MM.1S (cell line): ENCODE data around the gene KIRREL3.

ENCODE experiments used
- DNase-seq: peaks from one replicate; pipeline ENCODE4 v3.0.0-alpha.2; 2015
- H2AFZ ChIP-seq: fragments of 300-600 bp; sonication (generic); 2 replicates; pipeline ENCODE4 v1.6.0; 2016; ENCODE audit warnings: antibody characterized with exemption, low read length
- H3F3A ChIP-seq: fragments of 300-600 bp; sonication (generic); 2 replicates; pipeline ENCODE4 v1.6.1; 2016; ENCODE audit warnings: mild to moderate bottlenecking, antibody characterized with exemption, low read length, moderate library complexity, mixed read lengths; ENCODE audit not compliant: insufficient read depth
- H3K27ac ChIP-seq: fragments of 300-600 bp; sonication (generic); 2 replicates; pipeline ENCODE4 v1.5.1; 2016; ENCODE audit warnings: mild to moderate bottlenecking, low read length
- H3K27me3 ChIP-seq: fragments of 300-600 bp; sonication (generic); replicated peaks from 2 replicates; pipeline ENCODE4 v1.6.0; 2016; ENCODE audit warnings: low read length; ENCODE audit not compliant: insufficient read depth
- H3K36me3 ChIP-seq: fragments of 300-600 bp; sonication (generic); replicated peaks from 2 replicates; pipeline ENCODE4 v1.6.1; 2016; ENCODE audit warnings: mild to moderate bottlenecking, low read length, mixed read lengths; ENCODE audit not compliant: insufficient read depth
- H3K4me1 ChIP-seq: fragments of 300-600 bp; sonication (generic); 2 replicates; pipeline ENCODE4 v1.6.1; 2016; ENCODE audit warnings: low read length, mixed read lengths
- H3K4me2 ChIP-seq: fragments of 300-600 bp; sonication (generic); 2 replicates; pipeline ENCODE4 v1.6.0; 2016; ENCODE audit warnings: low read depth, low read length
- H3K4me3 ChIP-seq: fragments of 300-600 bp; sonication (generic); 2 replicates; pipeline ENCODE4 v1.5.1; 2016; ENCODE audit warnings: low read length, mixed read lengths
- H3K79me2 ChIP-seq: fragments of 300-600 bp; sonication (generic); 2 replicates; pipeline ENCODE4 v1.6.1; 2016; ENCODE audit warnings: mixed run types, low read length, mixed read lengths
- H3K9ac ChIP-seq: fragments of 300-600 bp; sonication (generic); 2 replicates; pipeline ENCODE4 v1.6.1; 2016; ENCODE audit warnings: low read length, mixed read lengths
- H3K9me2 ChIP-seq: fragments of 300-600 bp; sonication (generic); replicated peaks from 2 replicates; pipeline ENCODE4 v1.6.1; 2016; ENCODE audit warnings: mild to moderate bottlenecking, low read length, mixed read lengths; ENCODE audit not compliant: insufficient read depth
- H3K9me3 ChIP-seq: fragments of 300-600 bp; sonication (generic); replicated peaks from 2 replicates; pipeline ENCODE4 v1.6.1; 2016; ENCODE audit warnings: mild to moderate bottlenecking, low read length, mixed read lengths; ENCODE audit not compliant: insufficient read depth
- H4K20me1 ChIP-seq: fragments of 300-600 bp; sonication (generic); 2 replicates; pipeline ENCODE4 v1.6.1; 2016; ENCODE audit warnings: mild to moderate bottlenecking, low read length, moderate library complexity, mixed read lengths; ENCODE audit not compliant: insufficient read depth
- EZH2 ChIP-seq: fragments of 300-600 bp; sonication (generic); optimal IDR thresholded peaks from 2 replicates; pipeline ENCODE3; 2017; ENCODE audit warnings: low read depth, mild to moderate bottlenecking, antibody characterized with exemption, low read length, mixed read lengths
- EZH2phosphoT487 ChIP-seq: fragments of 300-600 bp; sonication (generic); IDR thresholded peaks from 2 replicates; pipeline ENCODE4 v1.6.1; 2018; ENCODE audit warnings: antibody characterized with exemption, low read length
- TF ChIP-seq, protein P1 (sequence below): fragments of 300-600 bp; sonication (generic); IDR thresholded peaks from 2 replicates; pipeline ENCODE4 v1.5.1; 2016; ENCODE audit warnings: antibody characterized with exemption, low read length, mixed read lengths

KIRREL3 gene

DNA sequence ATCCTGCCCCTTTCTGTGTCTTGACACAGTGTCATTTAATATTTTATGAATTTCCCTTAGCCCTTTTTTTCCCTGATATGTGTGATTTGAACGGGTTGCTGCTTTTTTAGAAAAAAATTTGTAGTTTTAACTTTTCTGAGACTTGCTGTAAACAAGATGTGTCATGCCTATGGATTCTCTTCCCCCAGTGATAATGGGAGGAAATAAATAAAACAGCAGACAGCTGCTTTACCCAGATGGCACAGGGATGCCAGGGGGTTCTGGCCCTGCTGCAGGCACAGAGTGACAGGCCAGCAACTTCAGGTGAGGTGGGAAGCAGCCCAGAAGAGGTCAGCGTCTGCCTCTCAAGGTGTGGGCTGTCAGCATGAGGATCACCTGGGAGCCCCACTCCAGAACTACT lies 266.9 kb downstream of the KIRREL3 start:
- Histone ChIP-seq H3K27me3 (peaks cover 18% of the 10 kb centered on the region), H3K4me3 (no peak overlapping the region; the same call in 1 of the 2 replicates), H3F3A (peaks cover 15% of the 10 kb centered on the region), H3K36me3 (no peaks in the 10 kb centered on the region), H3K4me2 (peak overlapping the region; percentile 79), H4K20me1 (no peaks in the 10 kb centered on the region), H3K9me3 (no peaks in the 10 kb centered on the region), H3K27ac (peak overlapping the region; percentile 48; the same call in 1 of the 2 replicates), H3K9ac (no peak overlapping the region), H3K9me2 (no peaks in the 10 kb centered on the region), H3K79me2 (no peaks in the 10 kb centered on the region), H3K4me1 (peaks cover 22% of the 10 kb centered on the region), H2AFZ (no peak overlapping the region)
- no peak for TF ChIP-seq EZH2
- no peak for TF ChIP-seq EZH2phosphoT487
- no peak for DNase-seq

- peak overlapping the region; percentile 48; the same call in 1 of the 2 replicates for H3K27ac ChIP-seq
- no peak overlapping the region for H3K9ac ChIP-seq
- no peaks in the 10 kb centered on the region for H3K9me2 ChIP-seq
- H4K20me1 ChIP-seq = no peaks in the 10 kb centered on the region
- no peaks in the 10 kb centered on the region for H3K36me3 ChIP-seq
- H3K27me3 ChIP-seq = peaks cover 18% of the 10 kb centered on the region
- H3K4me1 ChIP-seq = peaks cover 22% of the 10 kb centered on the region
- H3F3A ChIP-seq = peaks cover 15% of the 10 kb centered on the region
- peak overlapping the region; percentile 79 for H3K4me2 ChIP-seq
- peak; percentile 84 for DNase-seq
- TF ChIP-seq EZH2phosphoT487 (no peak), EZH2 (no peak)
- TF ChIP-seq, protein P1, sequence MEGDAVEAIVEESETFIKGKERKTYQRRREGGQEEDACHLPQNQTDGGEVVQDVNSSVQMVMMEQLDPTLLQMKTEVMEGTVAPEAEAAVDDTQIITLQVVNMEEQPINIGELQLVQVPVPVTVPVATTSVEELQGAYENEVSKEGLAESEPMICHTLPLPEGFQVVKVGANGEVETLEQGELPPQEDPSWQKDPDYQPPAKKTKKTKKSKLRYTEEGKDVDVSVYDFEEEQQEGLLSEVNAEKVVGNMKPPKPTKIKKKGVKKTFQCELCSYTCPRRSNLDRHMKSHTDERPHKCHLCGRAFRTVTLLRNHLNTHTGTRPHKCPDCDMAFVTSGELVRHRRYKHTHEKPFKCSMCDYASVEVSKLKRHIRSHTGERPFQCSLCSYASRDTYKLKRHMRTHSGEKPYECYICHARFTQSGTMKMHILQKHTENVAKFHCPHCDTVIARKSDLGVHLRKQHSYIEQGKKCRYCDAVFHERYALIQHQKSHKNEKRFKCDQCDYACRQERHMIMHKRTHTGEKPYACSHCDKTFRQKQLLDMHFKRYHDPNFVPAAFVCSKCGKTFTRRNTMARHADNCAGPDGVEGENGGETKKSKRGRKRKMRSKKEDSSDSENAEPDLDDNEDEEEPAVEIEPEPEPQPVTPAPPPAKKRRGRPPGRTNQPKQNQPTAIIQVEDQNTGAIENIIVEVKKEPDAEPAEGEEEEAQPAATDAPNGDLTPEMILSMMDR = no peak
- H3K79me2 ChIP-seq = no peaks in the 10 kb centered on the region
- peak overlapping the region; percentile 51 for H3K4me3 ChIP-seq
- peak overlapping the region; percentile 24; the same call in 1 of the 2 replicates for H2AFZ ChIP-seq
- no peaks in the 10 kb centered on the region for H3K9me3 ChIP-seq
These were observed 267.6 kb downstream of the KIRREL3 start for GRCh38 chr11:126732981-126733380.

GRCh38 chr11:126731576-126732142 lies 268.9 kb downstream of the KIRREL3 start:
- H2AFZ ChIP-seq = no peak overlapping the region
- H3K4me1 ChIP-seq = peaks cover 22% of the 10 kb centered on the region
- no peak overlapping the region for H3K4me2 ChIP-seq
- no peak overlapping the region for H3K4me3 ChIP-seq
- TF ChIP-seq, protein P1 = no peak
- TF ChIP-seq EZH2phosphoT487 = no peak
- no peak for TF ChIP-seq EZH2
- H3K27ac ChIP-seq = no peak overlapping the region
- H3F3A ChIP-seq = peaks cover 15% of the 10 kb centered on the region
- H3K9me3 ChIP-seq = no peaks in the 10 kb centered on the region
- H3K36me3 ChIP-seq = no peaks in the 10 kb centered on the region
- H3K9ac ChIP-seq = no peak overlapping the region
- no peaks in the 10 kb centered on the region for H4K20me1 ChIP-seq
- DNase-seq = no peak
- H3K27me3 ChIP-seq = peaks cover 18% of the 10 kb centered on the region
- no peaks in the 10 kb centered on the region for H3K9me2 ChIP-seq
- no peaks in the 10 kb centered on the region for H3K79me2 ChIP-seq

DNA sequence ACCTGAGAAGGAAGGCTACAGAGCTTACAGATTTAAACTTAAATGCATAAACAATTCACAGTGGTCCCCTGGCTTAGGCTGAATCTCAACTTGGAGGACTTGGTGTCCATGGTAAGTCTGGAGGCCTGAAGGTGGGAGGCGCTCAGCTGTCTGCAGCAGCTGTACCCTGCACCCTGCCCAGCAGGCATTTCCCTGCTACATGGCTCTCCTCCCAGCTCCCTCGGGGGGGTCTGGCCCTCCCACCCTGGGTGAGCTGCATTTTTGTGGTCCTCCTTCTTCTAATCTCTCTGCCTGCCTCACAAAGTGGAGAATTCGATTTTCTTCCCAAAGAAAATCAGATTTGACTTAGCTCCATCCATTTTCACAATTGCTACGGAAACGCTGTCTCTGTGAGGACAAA lies 273.2 kb downstream of the KIRREL3 start:
- H3F3A ChIP-seq = peaks cover 2% of the 10 kb centered on the region; the same call in 1 of the 2 replicates
- DNase-seq = no peak
- peaks cover 13% of the 10 kb centered on the region for H3K27me3 ChIP-seq
- no peak overlapping the region for H3K4me3 ChIP-seq
- H3K36me3 ChIP-seq = no peaks in the 10 kb centered on the region
- peaks cover 9% of the 10 kb centered on the region for H3K4me1 ChIP-seq
- no peak overlapping the region for H2AFZ ChIP-seq
- TF ChIP-seq EZH2phosphoT487 = no peak
- no peak for TF ChIP-seq EZH2
- TF ChIP-seq, protein P1 = no peak
- no peak overlapping the region for H3K4me2 ChIP-seq
- H4K20me1 ChIP-seq = no peaks in the 10 kb centered on the region
- H3K9me3 ChIP-seq = no peaks in the 10 kb centered on the region
- H3K9me2 ChIP-seq = no peaks in the 10 kb centered on the region
- no peak overlapping the region for H3K9ac ChIP-seq
- H3K79me2 ChIP-seq = no peaks in the 10 kb centered on the region
- H3K27ac ChIP-seq = no peak overlapping the region
